HG02852 (cell line): ENCODE results near the gene UROC1.

Source experiments
- ATAC-seq: cut with Tn5 transposase; IDR thresholded peaks from one replicate; pipeline ENCODE4 v1.9.1; 2021; ENCODE audit warnings: mild to moderate bottlenecking, moderate library complexity; ENCODE audit not compliant: unreplicated experiment

The UROC1 gene

GRCh38 chr3:126446301-126446700 is 71.3 kb downstream of the UROC1 start:
- ATAC-seq = no peak

GRCh38 chr3:126445506-126445905 is 72.1 kb downstream of the UROC1 start:
- no peak for ATAC-seq

GRCh38 chr3:126442856-126443242 is 74.7 kb downstream of the UROC1 start:
- no peak for ATAC-seq

- ATAC-seq = no peak
Observed at GRCh38 chr3:126442094-126442855, 75.3 kb downstream of the UROC1 start.

- no peak for ATAC-seq
Observed at GRCh38 chr3:126441256-126441880, 76.2 kb downstream of the UROC1 start.

- no peak for ATAC-seq
Observed at GRCh38 chr3:126440709-126440995, 76.9 kb downstream of the UROC1 start.

- ATAC-seq = no peak
Observed at GRCh38 chr3:126439968-126440708, 77.4 kb downstream of the UROC1 start.

GRCh38 chr3:126439346-126439967 is 78.1 kb downstream of the UROC1 start:
- ATAC-seq = no peak

GRCh38 chr3:126438746-126439145 is 78.8 kb downstream of the UROC1 start:
- ATAC-seq = no peak

- ATAC-seq = no peak
Observed at GRCh38 chr3:126438186-126438585, 79.4 kb downstream of the UROC1 start.

- no peak for ATAC-seq
Observed at GRCh38 chr3:126436826-126437717, 80.5 kb downstream of the UROC1 start.

GRCh38 chr3:126435456-126436315 is 81.9 kb downstream of the UROC1 start:
- no peak for ATAC-seq

GRCh38 chr3:126434931-126435411 is 82.6 kb downstream of the UROC1 start:
- ATAC-seq = no peak

GRCh38 chr3:126434264-126434590 is 83.3 kb downstream of the UROC1 start:
- no peak for ATAC-seq

GRCh38 chr3:126433496-126434263 is 83.9 kb downstream of the UROC1 start:
- ATAC-seq = no peak

GRCh38 chr3:126433105-126433430 is 84.5 kb downstream of the UROC1 start:
- ATAC-seq = no peak

- no peak for ATAC-seq
Observed at GRCh38 chr3:126432361-126433104, 85.0 kb downstream of the UROC1 start.
